OCI-LY3 (cell line): Measurements from ENCODE around the gene RNF148.

Experiments used
- H2AFZ ChIP-seq: fragments of 200-600, 300-600 bp; shearing (Covaris generic); 2 replicates; pipeline ENCODE4 v1.6.0; 2014; ENCODE audit warnings: antibody characterized with exemption, low read depth, low read length
- H3K27ac ChIP-seq: fragments of 200-600, 300-600 bp; sonication (generic); 2 replicates; pipeline ENCODE4 v1.5.1; 2014; ENCODE audit warnings: mild to moderate bottlenecking, low read length, moderate library complexity, mixed read lengths
- H3K27me3 ChIP-seq: fragments of 200-600, 300-600 bp; sonication (generic); 2 replicates; pipeline ENCODE4 v1.6.1; 2014; ENCODE audit warnings: low read depth, low read length, mixed read lengths
- H3K36me3 ChIP-seq: fragments of 200-600, 300-600 bp; sonication (generic); replicated peaks from 2 replicates; pipeline ENCODE3; 2014; ENCODE audit warnings: low read depth, low read length, mixed read lengths
- H3K4me1 ChIP-seq: fragments of 300-600, 200-600 bp; sonication (generic); 2 replicates; pipeline ENCODE4 v1.6.1; 2014; ENCODE audit warnings: low read length, mixed read lengths
- H3K4me2 ChIP-seq: fragments of 200-600, 300-600 bp; sonication (generic); 2 replicates; pipeline ENCODE4 v1.6.1; 2014; ENCODE audit warnings: low read length, mixed read lengths
- H3K4me3 ChIP-seq: fragments of 300-600, 200-600 bp; sonication (generic); 2 replicates; pipeline ENCODE4 v1.5.1; 2014; ENCODE audit warnings: antibody characterized with exemption, mild to moderate bottlenecking, low read length, moderate library complexity
- H3K79me2 ChIP-seq: fragments of 300-600, 200-600 bp; shearing (Covaris generic); 2 replicates; pipeline ENCODE4 v1.6.1; 2014; ENCODE audit warnings: mild to moderate bottlenecking, low read length, mixed read lengths
- H3K9ac ChIP-seq: fragments of 300-600, 200-600 bp; shearing (Covaris generic); 2 replicates; pipeline ENCODE4 v1.6.0; 2014; ENCODE audit warnings: mild to moderate bottlenecking, low read length, moderate library complexity
- H3K9me3 ChIP-seq: fragments of 200-600, 300-600 bp; shearing (Covaris generic); 2 replicates; pipeline ENCODE4 v1.6.1; 2014; ENCODE audit warnings: low read length, mixed read lengths; ENCODE audit not compliant: insufficient read depth
- H4K20me1 ChIP-seq: fragments of 200-600, 300-600 bp; sonication (generic); 2 replicates; pipeline ENCODE4 v1.6.1; 2016; ENCODE audit warnings: low read length, mixed read lengths; ENCODE audit not compliant: insufficient read depth
- EZH2phosphoT487 ChIP-seq: fragments of 200-600 bp; shearing (Covaris generic); IDR thresholded peaks from 2 replicates; pipeline ENCODE4 v1.6.1; 2018; ENCODE audit warnings: antibody characterized with exemption, mixed run types, low read depth
- TF ChIP-seq, protein P1 (sequence below): fragments of 200-600, 300-600 bp; sonication (generic); IDR thresholded peaks from 2 replicates; pipeline ENCODE4 v1.5.1; 2014; ENCODE audit warnings: antibody characterized with exemption, low read length, low read depth

The RNF148 gene, protein sequence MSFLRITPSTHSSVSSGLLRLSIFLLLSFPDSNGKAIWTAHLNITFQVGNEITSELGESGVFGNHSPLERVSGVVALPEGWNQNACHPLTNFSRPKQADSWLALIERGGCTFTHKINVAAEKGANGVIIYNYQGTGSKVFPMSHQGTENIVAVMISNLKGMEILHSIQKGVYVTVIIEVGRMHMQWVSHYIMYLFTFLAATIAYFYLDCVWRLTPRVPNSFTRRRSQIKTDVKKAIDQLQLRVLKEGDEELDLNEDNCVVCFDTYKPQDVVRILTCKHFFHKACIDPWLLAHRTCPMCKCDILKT

DNA sequence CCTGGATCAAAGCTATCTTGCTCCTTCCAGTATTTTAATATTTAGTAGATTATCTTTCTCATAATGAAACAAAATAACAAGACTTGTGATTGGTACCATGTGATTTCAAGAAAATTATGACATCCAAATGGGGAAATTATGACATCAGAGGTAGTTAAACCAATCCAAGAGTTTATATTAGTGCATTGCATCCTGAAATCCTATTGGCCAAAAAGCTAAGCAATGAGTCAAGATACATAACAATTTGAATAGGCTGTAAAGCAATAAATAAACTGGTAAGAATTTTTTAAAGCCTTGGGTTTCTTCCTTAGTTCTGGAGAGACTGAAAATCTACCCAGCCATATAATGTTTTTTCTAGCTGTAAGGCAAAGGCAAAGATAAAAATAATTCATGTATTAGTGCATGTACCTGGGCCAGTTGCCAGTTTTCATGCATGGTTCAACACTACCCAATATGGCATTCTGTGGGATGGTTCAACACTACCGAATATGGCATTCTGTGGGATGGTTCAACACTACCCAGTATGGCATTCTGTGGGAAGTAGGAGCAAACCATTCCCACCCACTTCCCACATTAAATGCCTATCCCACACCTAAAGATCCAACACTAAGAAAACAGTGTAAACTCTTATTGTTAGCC is at the start of gene RNF148:
RNF148 (minus strand) TSS at position 51 of the 639 bp plus-strand sequence. CDS start 172 bp downstream, outside the sequence.
- no peak within 1 kb of the TSS for H3K4me3 ChIP-seq
- H3K27me3 ChIP-seq, result no peaks in the 10 kb centered on the region
- no peak within 1 kb of the TSS for H2AFZ ChIP-seq
- no peaks in the 10 kb centered on the region for H3K36me3 ChIP-seq
- H3K79me2 ChIP-seq, result no peaks in the 10 kb centered on the region
- no peak within 1 kb of the TSS for H3K9ac ChIP-seq
- no peaks in the 10 kb centered on the region for H4K20me1 ChIP-seq
- no peaks in the 10 kb centered on the region for H3K4me1 ChIP-seq
- no peaks in the 10 kb centered on the region for H3K9me3 ChIP-seq
- no peak within 1 kb of the TSS for H3K4me2 ChIP-seq
- no peak for TF ChIP-seq EZH2phosphoT487
- TF ChIP-seq, protein P1, sequence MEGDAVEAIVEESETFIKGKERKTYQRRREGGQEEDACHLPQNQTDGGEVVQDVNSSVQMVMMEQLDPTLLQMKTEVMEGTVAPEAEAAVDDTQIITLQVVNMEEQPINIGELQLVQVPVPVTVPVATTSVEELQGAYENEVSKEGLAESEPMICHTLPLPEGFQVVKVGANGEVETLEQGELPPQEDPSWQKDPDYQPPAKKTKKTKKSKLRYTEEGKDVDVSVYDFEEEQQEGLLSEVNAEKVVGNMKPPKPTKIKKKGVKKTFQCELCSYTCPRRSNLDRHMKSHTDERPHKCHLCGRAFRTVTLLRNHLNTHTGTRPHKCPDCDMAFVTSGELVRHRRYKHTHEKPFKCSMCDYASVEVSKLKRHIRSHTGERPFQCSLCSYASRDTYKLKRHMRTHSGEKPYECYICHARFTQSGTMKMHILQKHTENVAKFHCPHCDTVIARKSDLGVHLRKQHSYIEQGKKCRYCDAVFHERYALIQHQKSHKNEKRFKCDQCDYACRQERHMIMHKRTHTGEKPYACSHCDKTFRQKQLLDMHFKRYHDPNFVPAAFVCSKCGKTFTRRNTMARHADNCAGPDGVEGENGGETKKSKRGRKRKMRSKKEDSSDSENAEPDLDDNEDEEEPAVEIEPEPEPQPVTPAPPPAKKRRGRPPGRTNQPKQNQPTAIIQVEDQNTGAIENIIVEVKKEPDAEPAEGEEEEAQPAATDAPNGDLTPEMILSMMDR, result no peak
- no peak within 1 kb of the TSS for H3K27ac ChIP-seq

DNA sequence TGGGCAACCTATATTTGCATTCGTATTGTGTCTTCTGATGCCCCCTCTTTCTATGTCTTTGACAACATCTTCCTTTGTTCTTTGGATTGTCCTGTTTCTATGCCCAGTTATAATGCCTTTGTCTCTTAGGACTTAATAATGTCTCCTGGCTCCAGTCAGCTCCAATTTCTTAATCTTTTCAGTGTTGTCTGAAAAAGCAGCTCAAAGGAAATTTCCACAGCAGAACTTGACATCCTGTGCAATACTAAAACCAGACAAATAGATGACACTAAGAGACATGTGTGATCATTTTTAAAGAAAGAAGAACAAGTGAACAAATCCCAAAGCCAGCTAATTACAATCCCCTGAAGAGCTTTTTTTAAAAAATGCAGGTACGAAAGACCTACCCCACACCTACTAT is 47.7 kb upstream of the RNF148 start:
- Histone ChIP-seq H3K27ac (no peak overlapping the region), H3K9me3 (no peaks in the 10 kb centered on the region), H3K9ac (no peak overlapping the region), H3K4me1 (no peaks in the 10 kb centered on the region), H2AFZ (no peak overlapping the region), H4K20me1 (no peaks in the 10 kb centered on the region), H3K27me3 (no peaks in the 10 kb centered on the region), H3K4me2 (no peak overlapping the region), H3K79me2 (no peaks in the 10 kb centered on the region), H3K36me3 (no peaks in the 10 kb centered on the region), H3K4me3 (no peak overlapping the region)
- TF ChIP-seq, protein P1, result no peak
- TF ChIP-seq EZH2phosphoT487, result no peak

DNA sequence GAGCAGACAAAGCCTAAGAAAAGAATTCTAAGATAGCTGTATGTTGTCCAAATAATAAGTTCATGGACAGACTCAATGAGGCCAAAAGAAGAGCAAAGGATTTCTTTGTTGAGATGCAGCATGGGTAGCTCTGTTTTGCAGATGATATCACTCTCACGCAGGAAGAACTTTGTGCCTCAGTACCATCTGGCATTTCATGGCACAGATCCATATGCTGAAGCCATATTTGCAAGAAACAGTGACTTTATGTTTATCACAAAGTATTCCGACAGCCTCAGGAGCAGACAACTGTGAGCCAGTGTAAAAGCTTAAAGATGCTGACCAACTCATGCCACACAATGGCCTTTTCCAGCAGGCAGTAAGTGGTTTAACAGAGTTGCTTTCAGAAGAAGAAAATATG is 45.5 kb upstream of the RNF148 start:
- Histone ChIP-seq H3K27me3 (no peaks in the 10 kb centered on the region), H3K4me3 (no peak overlapping the region), H2AFZ (no peak overlapping the region), H3K79me2 (no peaks in the 10 kb centered on the region), H3K4me2 (no peak overlapping the region), H3K4me1 (no peaks in the 10 kb centered on the region), H3K27ac (no peak overlapping the region), H3K9ac (no peak overlapping the region), H3K36me3 (no peaks in the 10 kb centered on the region), H3K9me3 (no peaks in the 10 kb centered on the region), H4K20me1 (no peaks in the 10 kb centered on the region)
- TF ChIP-seq, protein P1, result no peak
- no peak for TF ChIP-seq EZH2phosphoT487

DNA sequence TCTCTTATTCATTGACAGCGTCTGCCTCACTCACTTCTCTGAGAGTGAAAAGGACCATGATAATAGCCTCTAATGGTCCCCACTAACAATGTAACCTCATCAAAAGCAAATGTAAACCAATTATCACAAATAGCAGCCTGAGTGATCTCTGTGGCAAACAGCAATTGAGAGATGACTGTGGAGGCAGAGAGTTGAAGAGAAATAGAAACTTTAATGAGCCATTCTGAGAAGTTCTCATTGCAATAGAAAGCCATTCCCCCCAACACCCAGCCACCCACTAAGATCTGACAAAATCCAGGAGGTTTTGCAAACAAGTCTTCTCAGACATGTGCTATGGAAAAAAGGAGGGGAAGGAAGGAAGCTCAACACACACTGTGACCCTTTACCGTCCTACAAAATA is 44.2 kb upstream of the RNF148 start:
- Histone ChIP-seq H4K20me1 (no peaks in the 10 kb centered on the region), H3K4me1 (no peaks in the 10 kb centered on the region), H3K79me2 (no peaks in the 10 kb centered on the region), H3K4me3 (no peak overlapping the region), H3K9ac (no peak overlapping the region), H3K4me2 (no peak overlapping the region), H3K27ac (no peak overlapping the region), H3K9me3 (no peaks in the 10 kb centered on the region), H3K27me3 (no peaks in the 10 kb centered on the region), H2AFZ (no peak overlapping the region), H3K36me3 (no peaks in the 10 kb centered on the region)
- TF ChIP-seq, protein P1, result no peak
